Superior temporal gyrus (tissue), 1 donor: ENCODE data around the gene NDUFS7.
"Not testable (repeated sequence)": the region's sequence is repeated elsewhere in the genome, so short reads cannot be mapped to it uniquely, and the experiment has no call there.

ENCODE experiments used
- DNase-seq: peaks from one replicate; pipeline ENCODE4 v3.0.0-alpha.2; 2016; ENCODE audit errors: extremely low spot score

NDUFS7 gene

DNA sequence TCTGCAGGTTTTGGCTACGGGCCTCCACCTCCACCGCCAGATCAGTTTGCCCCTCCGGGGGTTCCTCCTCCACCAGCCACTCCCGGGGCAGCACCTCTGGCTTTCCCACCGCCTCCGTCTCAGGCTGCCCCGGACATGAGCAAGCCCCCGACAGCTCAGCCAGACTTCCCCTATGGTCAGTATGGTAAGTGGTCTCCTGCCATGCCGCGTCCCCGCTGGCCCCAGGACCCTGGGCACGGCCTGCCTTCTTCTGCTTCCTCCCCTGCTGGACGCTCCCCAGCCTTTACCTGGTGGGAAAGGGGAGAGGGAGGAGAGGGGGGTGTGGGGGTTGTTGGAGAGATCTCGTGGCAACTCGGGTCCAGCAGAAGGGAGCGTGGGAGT, 48.8 kb downstream of the NDUFS7 start:
- DNase-seq = no peak

DNA sequence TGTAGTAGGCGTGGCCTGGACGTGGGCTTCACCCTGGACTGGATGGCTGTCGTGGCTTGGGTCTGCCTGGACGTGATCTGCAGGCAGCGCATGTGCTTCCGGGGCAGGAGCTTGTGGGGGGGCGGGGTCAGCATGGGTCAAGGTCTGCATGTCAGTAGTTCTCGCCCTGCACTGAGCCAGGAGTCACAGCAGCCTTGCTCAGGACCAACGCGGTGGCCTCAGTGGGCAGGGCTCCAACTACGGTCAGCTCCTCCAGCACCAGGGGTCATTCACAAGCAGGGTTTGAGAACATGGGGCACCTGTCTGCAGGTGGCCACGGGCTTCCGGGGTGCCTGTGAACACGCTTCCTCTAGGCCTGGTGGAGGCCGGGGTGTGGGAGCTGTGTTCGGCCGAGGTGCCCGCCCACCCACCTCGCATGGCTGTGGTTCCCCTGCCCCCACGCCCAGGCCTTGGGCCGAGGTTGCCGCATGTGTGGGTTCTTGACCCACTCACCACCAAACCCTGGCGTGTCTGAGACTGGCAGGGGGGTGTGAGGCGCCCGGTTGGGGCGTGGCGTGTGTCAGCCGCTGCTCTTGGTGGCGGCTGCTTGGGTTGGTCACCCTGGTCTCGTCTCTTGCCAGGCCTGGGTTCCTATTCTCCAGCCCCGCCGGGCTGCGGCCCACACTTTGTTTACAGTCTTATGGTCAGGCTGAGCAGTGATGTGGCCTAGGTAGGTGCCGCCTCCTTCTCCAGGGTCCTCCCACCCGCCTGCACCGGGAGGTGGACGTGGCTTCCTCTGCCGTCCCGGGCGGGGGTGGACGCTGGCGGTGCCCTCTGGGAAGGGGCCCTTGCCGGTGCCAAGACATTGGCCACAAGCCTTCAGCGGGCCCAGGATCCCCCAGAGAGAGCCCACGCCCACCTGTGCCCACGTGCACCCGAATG, 49.7 kb downstream of the NDUFS7 start:
- DNase-seq = no peak

GRCh38 chr19:1434040-1434366, 50.3 kb downstream of the NDUFS7 start:
- DNase-seq = no peak

GRCh38 chr19:1434577-1435060, 50.9 kb downstream of the NDUFS7 start:
- no peak for DNase-seq

- DNase-seq = no peak
Measured at GRCh38 chr19:1435378-1435989, 51.8 kb downstream of the NDUFS7 start.

GRCh38 chr19:1437609-1438008, 53.9 kb downstream of the NDUFS7 start:
- DNase-seq = no peak

- peak; percentile 95 for DNase-seq
Measured at GRCh38 chr19:1438035-1438932, 54.6 kb downstream of the NDUFS7 start, which contains the start of gene RPS15. RPS15 (plus strand) TSS chr19:1438396; CDS start chr19:1438426, 30 bp downstream.

GRCh38 chr19:1438933-1439354, 55.2 kb downstream of the NDUFS7 start:
- no peak for DNase-seq

DNA sequence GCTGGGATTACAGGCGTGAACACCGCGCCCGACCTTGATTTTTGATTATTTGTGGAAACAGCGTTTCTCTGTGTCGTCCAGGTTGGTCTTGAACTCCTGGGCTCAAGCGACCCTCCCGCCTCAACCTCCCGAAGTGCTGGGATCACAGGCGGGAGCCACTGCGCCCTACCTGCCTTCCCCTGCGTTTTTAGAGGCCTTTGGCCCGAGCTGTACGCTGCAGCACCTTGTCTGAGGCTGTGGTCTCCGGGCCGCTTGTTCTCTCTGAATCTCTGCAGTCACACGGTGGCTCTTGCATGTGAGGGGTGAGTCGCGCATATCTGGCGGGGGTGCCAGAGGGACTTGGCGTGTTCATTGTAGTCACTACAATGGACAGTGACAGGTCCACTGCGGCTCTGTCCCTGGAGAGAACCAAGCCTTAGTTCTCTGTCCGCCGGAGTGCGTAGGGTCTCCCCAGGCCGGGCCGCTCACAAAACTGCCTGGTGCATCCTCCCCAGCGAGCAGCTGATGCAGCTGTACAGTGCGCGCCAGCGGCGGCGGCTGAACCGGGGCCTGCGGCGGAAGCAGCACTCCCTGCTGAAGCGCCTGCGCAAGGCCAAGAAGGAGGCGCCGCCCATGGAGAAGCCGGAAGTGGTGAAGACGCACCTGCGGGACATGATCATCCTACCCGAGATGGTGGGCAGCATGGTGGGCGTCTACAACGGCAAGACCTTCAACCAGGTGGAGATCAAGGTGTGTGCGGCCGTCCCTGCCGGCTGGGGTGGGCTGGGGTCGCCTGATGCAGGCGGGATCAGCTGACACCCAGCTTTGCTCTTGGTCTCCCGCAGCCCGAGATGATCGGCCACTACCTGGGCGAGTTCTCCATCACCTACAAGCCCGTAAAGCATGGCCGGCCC, 56.1 kb downstream of the NDUFS7 start:
- not testable (repeated sequence) for DNase-seq

- no peak for DNase-seq
Measured at GRCh38 chr19:1440418-1440801, 56.7 kb downstream of the NDUFS7 start.

GRCh38 chr19:1441022-1441426, 57.3 kb downstream of the NDUFS7 start:
- DNase-seq = no peak

GRCh38 chr19:1441677-1442438, 58.2 kb downstream of the NDUFS7 start:
- DNase-seq = no peak
